Neural progenitor cell (in vitro differentiated cells): Measurements from ENCODE around the gene EXOC4. TPM values are rescaled to one million over a fixed set of nuclear protein-coding genes. Genes with fewer than 3 reads are reported as not detected.

ENCODE experiments used
- DNase-seq: peaks from one replicate; pipeline ENCODE4 v3.0.0-alpha.2; 2016; ENCODE audit warnings: low spot score
- H2AFZ ChIP-seq: fragments of 200-600 bp; sonication (generic); replicated peaks from 2 replicates; pipeline ENCODE4 v1.6.1; 2016; ENCODE audit warnings: antibody characterized with exemption
- H3F3A ChIP-seq: fragments of 200-600 bp; sonication (generic); 2 replicates; pipeline ENCODE4 v1.6.1; 2016; ENCODE audit warnings: antibody characterized with exemption, low read depth
- H3K27ac ChIP-seq: fragments of 200-600 bp; sonication (generic); 2 replicates; pipeline ENCODE4 v1.5.1; 2016; ENCODE audit warnings: mild to moderate bottlenecking
- H3K27me3 ChIP-seq: fragments of 200-600 bp; sonication (generic); 2 replicates; pipeline ENCODE4 v1.6.1; 2016; ENCODE audit warnings: mild to moderate bottlenecking, moderate library complexity
- H3K36me3 ChIP-seq: fragments of 200-600 bp; sonication (generic); 2 replicates; pipeline ENCODE4 v1.5.1; 2016
- H3K4me1 ChIP-seq: fragments of 200-600 bp; sonication (generic); 2 replicates; pipeline ENCODE4 v1.6.1; 2016; ENCODE audit warnings: mixed run types
- H3K4me2 ChIP-seq: fragments of 200-600 bp; sonication (generic); 2 replicates; pipeline ENCODE4 v1.6.1; 2016
- H3K4me3 ChIP-seq: fragments of 200-600 bp; sonication (generic); 2 replicates; pipeline ENCODE4 v1.5.1; 2016
- H3K79me2 ChIP-seq: fragments of 200-600 bp; sonication (generic); 2 replicates; pipeline ENCODE4 v1.6.1; 2016; ENCODE audit warnings: low read depth
- H3K9ac ChIP-seq: fragments of 200-600 bp; sonication (generic); 2 replicates; pipeline ENCODE4 v1.6.1; 2016
- H3K9me3 ChIP-seq: fragments of 200-600 bp; sonication (generic); 2 replicates; pipeline ENCODE4 v1.5.1; 2016; ENCODE audit warnings: low read depth
- H4K20me1 ChIP-seq: fragments of 200-600 bp; sonication (generic); 2 replicates; pipeline ENCODE4 v1.6.1; 2016; ENCODE audit warnings: low read depth
- H3K27ac Mint-ChIP-seq: 3 replicates; pipeline ENCODE4 v1.8.0; 2021; ENCODE audit warnings: mixed read lengths
- H3K27me3 Mint-ChIP-seq: 2 replicates; pipeline ENCODE4 v1.8.0; 2022; ENCODE audit warnings: low read depth, mild to moderate bottlenecking, inconsistent platforms, moderate library complexity, mixed read lengths; ENCODE audit not compliant: insufficient read depth
- H3K36me3 Mint-ChIP-seq: 3 replicates; pipeline ENCODE4 v1.8.0; 2021; ENCODE audit warnings: mixed read lengths
- H3K4me1 Mint-ChIP-seq: 3 replicates; pipeline ENCODE4 v1.8.0; 2021; ENCODE audit warnings: mixed read lengths
- H3K4me3 Mint-ChIP-seq: 3 replicates; pipeline ENCODE4 v1.8.0; 2021; ENCODE audit warnings: mild to moderate bottlenecking, moderate library complexity, mixed read lengths
- H3K9me3 Mint-ChIP-seq: 3 replicates; pipeline ENCODE4 v1.8.0; 2020; ENCODE audit warnings: mixed read lengths
- EZH2 ChIP-seq: fragments of 200-600 bp; sonication (generic); IDR thresholded peaks from 2 replicates; pipeline ENCODE4 v1.6.1; 2017; ENCODE audit warnings: antibody characterized with exemption, mild to moderate bottlenecking, moderate library complexity
- EZH2phosphoT487 ChIP-seq: fragments of 200-600 bp; sonication (generic); IDR thresholded peaks from 2 replicates; pipeline ENCODE4 v1.6.1; 2017; ENCODE audit warnings: antibody characterized with exemption
- total RNA-seq: library from RNA; depleted of rRNA; stranded (reverse); fragments of >200 nt; gene quantifications from 2 replicates; pipeline ENCODE4 v1.2.3, GENCODE V29; 2015; ENCODE audit warnings: low replicate concordance
- TF ChIP-seq, protein P1 (sequence below): fragments of 200-600 bp; sonication (generic); IDR thresholded peaks from 2 replicates; pipeline ENCODE4 v1.5.1; 2017; ENCODE audit warnings: antibody characterized with exemption, mild to moderate bottlenecking

EXOC4 gene
- total RNA-seq, 1 donor from 2014 or later: 129 TPM

GRCh38 chr7:133741703-133742102, 488.8 kb downstream of the EXOC4 start:
- H3F3A ChIP-seq: no peaks in the 10 kb centered on the region
- H3K27me3 ChIP-seq: no peaks in the 10 kb centered on the region
- no peak overlapping the region for H3K4me3 Mint-ChIP-seq
- H3K27ac Mint-ChIP-seq: no peak overlapping the region
- H3K36me3 Mint-ChIP-seq: no peaks in the 10 kb centered on the region
- no peaks in the 10 kb centered on the region for H3K4me1 Mint-ChIP-seq
- no peak overlapping the region for H3K4me3 ChIP-seq
- H3K4me1 ChIP-seq: no peaks in the 10 kb centered on the region
- DNase-seq: no peak
- H3K9me3 Mint-ChIP-seq: no peaks in the 10 kb centered on the region
- H3K4me2 ChIP-seq: no peak overlapping the region
- no peaks in the 10 kb centered on the region for H4K20me1 ChIP-seq
- no peak overlapping the region for H3K9ac ChIP-seq
- TF ChIP-seq EZH2phosphoT487: no peak
- TF ChIP-seq, protein P1, sequence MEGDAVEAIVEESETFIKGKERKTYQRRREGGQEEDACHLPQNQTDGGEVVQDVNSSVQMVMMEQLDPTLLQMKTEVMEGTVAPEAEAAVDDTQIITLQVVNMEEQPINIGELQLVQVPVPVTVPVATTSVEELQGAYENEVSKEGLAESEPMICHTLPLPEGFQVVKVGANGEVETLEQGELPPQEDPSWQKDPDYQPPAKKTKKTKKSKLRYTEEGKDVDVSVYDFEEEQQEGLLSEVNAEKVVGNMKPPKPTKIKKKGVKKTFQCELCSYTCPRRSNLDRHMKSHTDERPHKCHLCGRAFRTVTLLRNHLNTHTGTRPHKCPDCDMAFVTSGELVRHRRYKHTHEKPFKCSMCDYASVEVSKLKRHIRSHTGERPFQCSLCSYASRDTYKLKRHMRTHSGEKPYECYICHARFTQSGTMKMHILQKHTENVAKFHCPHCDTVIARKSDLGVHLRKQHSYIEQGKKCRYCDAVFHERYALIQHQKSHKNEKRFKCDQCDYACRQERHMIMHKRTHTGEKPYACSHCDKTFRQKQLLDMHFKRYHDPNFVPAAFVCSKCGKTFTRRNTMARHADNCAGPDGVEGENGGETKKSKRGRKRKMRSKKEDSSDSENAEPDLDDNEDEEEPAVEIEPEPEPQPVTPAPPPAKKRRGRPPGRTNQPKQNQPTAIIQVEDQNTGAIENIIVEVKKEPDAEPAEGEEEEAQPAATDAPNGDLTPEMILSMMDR: no peak
- no peak for TF ChIP-seq EZH2
- H3K27ac ChIP-seq: no peak overlapping the region
- H3K27me3 Mint-ChIP-seq: no peaks in the 10 kb centered on the region
- H3K36me3 ChIP-seq: no peaks in the 10 kb centered on the region
- no peak overlapping the region for H2AFZ ChIP-seq
- H3K9me3 ChIP-seq: no peaks in the 10 kb centered on the region
- H3K79me2 ChIP-seq: no peaks in the 10 kb centered on the region

DNA sequence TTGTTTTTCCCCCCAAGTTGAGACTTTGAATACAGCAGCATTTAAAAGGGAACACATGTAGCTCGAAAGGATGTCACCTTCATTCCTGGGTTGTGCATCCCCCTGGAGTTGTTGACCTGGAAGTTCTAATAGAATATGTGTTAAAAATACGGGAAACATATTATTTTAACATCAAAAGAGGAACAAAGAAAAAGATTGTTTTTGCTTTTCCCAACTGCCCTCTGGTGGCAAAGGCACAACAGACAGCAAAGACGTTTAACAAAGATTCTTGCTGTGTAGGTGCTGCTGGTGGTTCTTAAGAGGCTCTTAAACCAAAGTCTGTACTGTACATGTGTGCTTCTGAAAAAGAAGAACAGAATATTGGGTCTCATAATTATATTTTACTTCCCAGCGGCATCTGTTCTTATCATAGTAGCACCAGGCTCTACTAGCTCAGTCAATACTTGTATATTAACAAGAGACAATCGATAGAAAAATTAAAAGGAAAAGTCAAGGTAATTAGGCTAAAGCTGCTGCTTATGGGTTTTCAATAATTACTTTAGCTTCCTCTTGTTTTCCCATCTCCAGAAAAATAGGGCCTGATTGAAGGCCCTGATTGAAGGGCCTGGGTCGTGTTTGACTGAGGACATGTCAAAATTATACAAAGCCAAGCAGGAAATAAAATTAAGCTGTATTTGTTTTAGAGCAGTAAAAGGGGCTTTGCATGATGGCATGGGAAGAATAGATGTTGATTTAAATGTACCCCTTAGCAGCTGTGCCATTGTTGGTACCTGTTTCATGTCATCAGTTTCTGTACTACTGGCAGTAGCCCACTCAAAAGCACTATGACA, 490.0 kb downstream of the EXOC4 start:
- Histone ChIP-seq H3K4me3 (no peak overlapping the region), H3K27ac (no peak overlapping the region), H3K4me2 (no peak overlapping the region), H3F3A (no peaks in the 10 kb centered on the region), H3K9ac (no peak overlapping the region), H2AFZ (no peak overlapping the region), H3K27me3 (no peaks in the 10 kb centered on the region), H3K79me2 (no peaks in the 10 kb centered on the region), H4K20me1 (no peaks in the 10 kb centered on the region), H3K4me1 (no peaks in the 10 kb centered on the region), H3K36me3 (no peaks in the 10 kb centered on the region), H3K9me3 (no peaks in the 10 kb centered on the region)
- no peaks in the 10 kb centered on the region for H3K9me3 Mint-ChIP-seq
- no peaks in the 10 kb centered on the region for H3K4me1 Mint-ChIP-seq
- H3K36me3 Mint-ChIP-seq: no peaks in the 10 kb centered on the region
- no peak overlapping the region for H3K4me3 Mint-ChIP-seq
- peak; percentile 18 for DNase-seq
- H3K27me3 Mint-ChIP-seq: no peaks in the 10 kb centered on the region
- no peak overlapping the region for H3K27ac Mint-ChIP-seq
- TF ChIP-seq, protein P1: peak; percentile 63
- no peak for TF ChIP-seq EZH2

DNA sequence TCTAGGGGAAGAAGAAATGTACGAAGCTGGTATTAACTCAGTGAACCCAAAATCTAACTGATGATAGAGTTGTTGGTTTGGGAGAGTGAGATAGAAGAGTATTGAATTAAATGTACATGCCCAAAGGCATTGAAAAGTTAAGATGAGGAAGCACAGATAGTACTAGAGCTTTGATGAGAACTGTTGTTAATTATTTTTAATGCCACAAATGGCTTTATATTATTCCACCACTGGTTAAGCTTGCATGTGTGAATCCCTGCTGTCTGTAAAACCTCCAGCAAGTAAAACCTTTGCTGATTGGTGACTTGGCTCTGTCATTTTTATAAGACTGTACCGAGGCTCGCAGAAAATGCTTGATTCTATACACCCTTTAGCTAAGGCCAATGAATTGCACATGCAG, 491.6 kb downstream of the EXOC4 start:
- H3K36me3 Mint-ChIP-seq: no peaks in the 10 kb centered on the region
- no peaks in the 10 kb centered on the region for H3K36me3 ChIP-seq
- no peaks in the 10 kb centered on the region for H3F3A ChIP-seq
- no peak overlapping the region for H3K4me3 Mint-ChIP-seq
- H3K9me3 Mint-ChIP-seq: no peaks in the 10 kb centered on the region
- no peaks in the 10 kb centered on the region for H3K9me3 ChIP-seq
- H3K9ac ChIP-seq: no peak overlapping the region
- H4K20me1 ChIP-seq: no peaks in the 10 kb centered on the region
- no peak for DNase-seq
- H3K27me3 ChIP-seq: no peaks in the 10 kb centered on the region
- H3K4me1 ChIP-seq: no peaks in the 10 kb centered on the region
- H3K4me2 ChIP-seq: no peak overlapping the region
- no peak overlapping the region for H3K27ac Mint-ChIP-seq
- TF ChIP-seq EZH2phosphoT487 (no peak), EZH2 (no peak)
- TF ChIP-seq, protein P1: no peak
- no peaks in the 10 kb centered on the region for H3K27me3 Mint-ChIP-seq
- H2AFZ ChIP-seq: no peak overlapping the region
- no peaks in the 10 kb centered on the region for H3K79me2 ChIP-seq
- no peak overlapping the region for H3K4me3 ChIP-seq
- no peak overlapping the region for H3K27ac ChIP-seq
- no peaks in the 10 kb centered on the region for H3K4me1 Mint-ChIP-seq
